Measurements from ENCODE around the gene TWIST2.

DNA sequence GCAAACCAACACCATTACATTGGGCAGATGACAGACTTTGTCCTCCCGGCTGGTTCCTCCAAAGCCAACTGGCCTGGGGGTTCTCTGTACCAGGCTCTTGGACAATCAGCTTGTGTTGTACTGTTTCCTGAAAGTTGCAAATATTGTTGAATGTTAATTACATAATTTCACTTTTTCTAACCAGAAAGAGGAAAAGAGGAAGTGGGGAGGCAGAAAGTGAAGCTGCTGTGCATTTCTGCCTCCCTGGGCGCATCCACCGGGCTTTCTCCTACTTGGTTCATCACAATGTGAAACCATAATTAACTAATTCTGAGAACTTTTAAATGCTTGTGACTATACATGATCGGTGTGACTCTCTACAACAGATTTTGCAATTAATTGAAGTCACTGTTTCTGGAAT, 10.1 kb downstream of the TWIST2 start:
- TF ChIP-seq, protein P1, sequence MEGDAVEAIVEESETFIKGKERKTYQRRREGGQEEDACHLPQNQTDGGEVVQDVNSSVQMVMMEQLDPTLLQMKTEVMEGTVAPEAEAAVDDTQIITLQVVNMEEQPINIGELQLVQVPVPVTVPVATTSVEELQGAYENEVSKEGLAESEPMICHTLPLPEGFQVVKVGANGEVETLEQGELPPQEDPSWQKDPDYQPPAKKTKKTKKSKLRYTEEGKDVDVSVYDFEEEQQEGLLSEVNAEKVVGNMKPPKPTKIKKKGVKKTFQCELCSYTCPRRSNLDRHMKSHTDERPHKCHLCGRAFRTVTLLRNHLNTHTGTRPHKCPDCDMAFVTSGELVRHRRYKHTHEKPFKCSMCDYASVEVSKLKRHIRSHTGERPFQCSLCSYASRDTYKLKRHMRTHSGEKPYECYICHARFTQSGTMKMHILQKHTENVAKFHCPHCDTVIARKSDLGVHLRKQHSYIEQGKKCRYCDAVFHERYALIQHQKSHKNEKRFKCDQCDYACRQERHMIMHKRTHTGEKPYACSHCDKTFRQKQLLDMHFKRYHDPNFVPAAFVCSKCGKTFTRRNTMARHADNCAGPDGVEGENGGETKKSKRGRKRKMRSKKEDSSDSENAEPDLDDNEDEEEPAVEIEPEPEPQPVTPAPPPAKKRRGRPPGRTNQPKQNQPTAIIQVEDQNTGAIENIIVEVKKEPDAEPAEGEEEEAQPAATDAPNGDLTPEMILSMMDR (conservative IDR thresholded peaks at IDR 0.05): no peak
- no peak for TF ChIP-seq EZH2 (IDR thresholded peaks at IDR 0.05; ENCODE audit: low read depth)
